UCSD-AML1 (cell line): ENCODE measurements around the gene ZNF648.
"Not testable (repeated sequence)": the region's sequence is repeated elsewhere in the genome, so short reads cannot be mapped to it uniquely, and the experiment has no call there.

Experiments
- DNase-seq: peaks from one replicate; lab custom pipeline; 2025; ENCODE audit not compliant: unreplicated experiment; lab: John Stamatoyannopoulos, UW

ZNF648 gene, protein sequence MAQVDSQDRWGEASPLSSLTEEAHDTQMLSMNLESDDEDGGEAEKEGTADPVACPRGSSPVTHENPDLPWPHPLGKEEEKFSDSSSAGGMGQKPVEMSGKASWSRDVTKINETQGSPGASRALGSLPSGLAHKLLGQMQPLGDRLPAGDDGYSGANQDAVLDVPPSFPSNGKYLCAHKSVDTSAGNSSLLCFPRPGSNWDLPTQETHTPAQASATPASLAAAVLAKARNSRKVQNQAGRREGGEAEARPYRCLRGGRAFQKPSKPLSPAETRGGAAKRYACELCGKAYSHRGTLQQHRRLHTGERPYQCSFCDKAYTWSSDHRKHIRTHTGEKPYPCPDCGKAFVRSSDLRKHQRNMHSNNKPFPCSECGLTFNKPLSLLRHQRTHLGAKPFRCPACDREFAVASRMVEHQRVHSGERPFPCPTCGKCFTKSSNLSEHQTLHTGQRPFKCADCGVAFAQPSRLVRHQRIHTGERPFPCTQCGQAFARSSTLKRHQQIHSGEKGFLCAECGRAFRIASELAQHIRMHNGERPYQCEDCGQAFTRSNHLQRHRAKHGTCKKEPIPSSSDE

GRCh38 chr1:182061594-182061993 is at the start of gene ZNF648:
ZNF648 (minus strand) TSS chr1:182061712; CDS start chr1:182058010, 3,702 bp downstream.
- no peak for DNase-seq

DNA sequence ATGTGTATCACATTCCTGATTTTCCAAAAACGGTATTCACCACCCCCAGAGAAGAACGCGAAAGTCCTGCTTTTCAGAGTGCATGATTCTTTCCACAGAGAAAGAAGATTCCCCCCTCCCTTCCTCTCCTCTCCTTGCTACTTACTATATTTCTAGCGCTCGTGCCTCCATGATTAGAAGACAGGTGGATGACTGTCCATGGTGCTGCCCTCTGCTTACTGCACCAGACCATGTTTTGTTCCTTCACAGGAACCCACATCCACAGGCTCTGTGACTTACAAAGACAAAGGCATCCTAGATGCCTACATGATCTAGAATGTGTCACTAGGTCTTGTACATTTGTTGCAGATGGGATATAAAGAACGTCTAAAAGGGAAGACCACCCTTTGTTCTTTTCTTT is 49.1 kb upstream of the ZNF648 start:
- no peak for DNase-seq

- no peak for DNase-seq
These were observed 48.3 kb upstream of the ZNF648 start for GRCh38 chr1:182109771-182110170.

- no peak for DNase-seq
These were observed 45.7 kb upstream of the ZNF648 start for GRCh38 chr1:182107209-182107608.

- no peak for DNase-seq
These were observed 40.5 kb upstream of the ZNF648 start for GRCh38 chr1:182102043-182102416.

DNA sequence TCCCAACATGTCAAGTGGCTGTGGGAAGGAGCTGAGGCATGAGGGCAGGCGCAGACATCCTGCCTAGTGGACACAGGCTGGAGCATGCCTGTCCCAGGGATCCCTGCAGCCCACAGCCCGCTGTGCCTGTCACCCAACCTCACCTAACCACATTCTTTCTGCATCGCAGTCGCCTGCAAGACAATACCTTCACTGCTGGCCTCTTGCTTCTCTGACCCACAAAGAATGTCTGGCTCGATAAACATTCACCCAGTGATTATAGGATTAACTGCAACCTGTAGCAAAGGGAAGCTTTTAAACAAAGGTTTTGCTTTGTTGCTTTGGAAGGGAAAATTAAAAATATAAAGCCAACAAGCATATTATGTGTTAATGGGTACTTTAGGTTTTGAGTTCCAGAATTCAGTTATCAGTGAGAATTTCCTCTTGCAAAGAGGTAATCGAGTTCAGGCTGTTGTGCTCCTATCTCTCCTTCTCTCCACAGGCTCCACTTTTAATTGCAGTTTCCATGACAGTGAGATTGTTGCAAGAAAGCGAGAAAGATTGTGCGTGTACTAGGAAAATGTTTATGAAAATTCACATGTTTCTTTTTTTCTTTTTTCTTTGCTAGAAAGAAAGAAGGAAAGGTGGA is 40.0 kb upstream of the ZNF648 start:
- no peak for DNase-seq

- no peak for DNase-seq
These were observed 36.8 kb upstream of the ZNF648 start for GRCh38 chr1:182098301-182098700.

DNA sequence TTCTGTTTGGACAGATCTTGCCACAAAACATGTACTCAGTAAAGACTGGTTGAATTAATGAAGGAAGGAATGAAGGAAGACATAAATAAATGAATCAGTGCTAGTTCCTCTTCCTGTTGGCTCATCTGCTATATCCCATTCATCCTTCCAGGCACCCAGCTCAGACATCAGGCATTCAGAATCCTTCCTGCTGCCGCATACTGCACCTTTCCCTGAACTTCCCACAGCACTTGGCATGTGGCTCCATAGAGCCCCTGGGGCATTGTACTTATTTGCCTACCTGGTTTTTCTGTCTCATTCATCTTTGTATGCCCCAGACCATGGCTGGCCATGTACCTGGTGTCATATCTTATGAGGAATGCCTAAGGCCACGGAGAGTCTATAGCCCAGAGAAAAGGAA is 34.4 kb upstream of the ZNF648 start:
- DNase-seq, result no peak

DNA sequence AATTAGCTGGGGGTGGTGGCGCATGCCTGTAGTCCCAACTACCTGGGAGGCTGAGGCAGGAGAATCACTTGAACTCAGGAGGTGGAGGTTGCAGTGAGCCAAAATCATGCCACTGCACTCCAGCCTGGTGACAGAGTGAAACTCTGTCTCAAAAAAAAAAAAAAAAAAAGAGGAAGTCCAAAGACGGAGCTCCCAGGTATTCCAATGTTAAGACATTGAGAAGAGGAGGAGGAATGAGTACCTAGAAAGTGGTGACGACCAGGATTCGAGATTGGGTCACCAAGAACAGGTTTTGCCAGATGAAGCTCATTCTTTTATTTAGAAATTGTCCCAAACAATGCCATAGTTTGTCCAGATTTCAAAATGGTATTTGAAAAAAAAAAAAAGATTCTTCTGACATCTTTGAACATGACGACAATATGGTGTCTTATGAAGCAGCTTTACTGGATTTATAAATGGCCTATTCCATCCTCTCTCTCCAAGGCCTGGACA is 33.0 kb upstream of the ZNF648 start:
- DNase-seq, result not testable (repeated sequence)

DNA sequence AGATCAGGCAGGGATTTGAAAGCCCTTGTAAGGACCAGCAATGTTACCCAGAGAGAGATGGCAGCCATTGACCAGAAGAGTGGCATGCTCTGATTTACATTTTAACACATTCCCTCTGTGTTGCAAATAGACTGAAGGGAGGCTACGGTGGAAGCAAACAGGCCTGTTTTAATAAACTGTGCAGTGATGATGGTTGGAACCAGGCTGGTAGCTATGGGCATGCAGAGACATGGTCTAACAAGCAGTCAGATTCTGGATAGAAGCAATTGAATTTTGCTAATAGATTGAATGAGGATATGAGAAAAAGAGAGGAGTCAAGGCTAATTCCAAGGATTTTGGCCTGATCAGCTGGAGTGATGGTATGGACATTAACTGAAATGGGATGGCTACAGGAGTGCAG is 32.3 kb upstream of the ZNF648 start:
- DNase-seq, result no peak

DNA sequence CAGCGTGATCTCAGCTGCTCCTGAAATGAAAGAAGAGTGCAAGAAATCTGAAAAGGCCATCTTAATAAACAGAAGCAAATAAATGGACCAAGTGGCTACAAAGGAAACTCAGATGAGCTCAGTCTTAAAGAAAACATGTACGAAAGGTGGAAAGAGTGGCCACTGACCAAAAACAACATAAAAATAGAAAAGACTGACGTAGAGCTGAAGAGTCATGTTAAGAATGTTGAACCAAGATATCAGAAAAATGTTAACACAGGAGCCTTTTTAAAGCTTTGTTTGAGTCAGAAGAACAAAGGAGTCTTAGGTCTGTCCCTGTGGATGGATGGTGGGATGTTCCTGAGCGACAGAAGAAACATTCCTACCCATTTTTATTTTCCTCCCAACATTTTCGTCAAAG is 30.8 kb upstream of the ZNF648 start:
- no peak for DNase-seq

- no peak for DNase-seq
These were observed 29.6 kb upstream of the ZNF648 start for GRCh38 chr1:182091083-182091482.

- no peak for DNase-seq
These were observed 26.3 kb upstream of the ZNF648 start for GRCh38 chr1:182087719-182088350.

- peak; percentile 17 for DNase-seq
These were observed 25.8 kb upstream of the ZNF648 start for GRCh38 chr1:182087304-182087703.

DNA sequence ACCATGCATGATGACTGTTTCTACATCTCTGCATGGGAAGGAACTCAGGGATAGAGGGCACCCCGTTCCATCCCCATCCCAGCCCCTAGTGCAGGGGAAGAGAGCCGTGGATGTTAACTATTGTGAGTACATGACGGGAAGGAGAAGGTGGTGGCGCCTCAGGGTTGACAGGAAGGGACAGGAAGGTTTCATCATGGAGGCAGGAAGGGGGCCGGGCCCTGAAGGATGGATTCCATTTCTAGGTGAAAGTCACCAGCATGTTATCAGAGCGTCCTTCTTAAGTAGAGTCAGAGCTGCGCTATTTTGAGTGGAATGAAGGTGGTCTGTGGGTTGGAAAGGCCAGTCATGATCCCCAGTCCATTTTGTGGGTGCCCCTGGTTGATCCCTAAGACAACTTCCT is 25.1 kb upstream of the ZNF648 start:
- no peak for DNase-seq

DNA sequence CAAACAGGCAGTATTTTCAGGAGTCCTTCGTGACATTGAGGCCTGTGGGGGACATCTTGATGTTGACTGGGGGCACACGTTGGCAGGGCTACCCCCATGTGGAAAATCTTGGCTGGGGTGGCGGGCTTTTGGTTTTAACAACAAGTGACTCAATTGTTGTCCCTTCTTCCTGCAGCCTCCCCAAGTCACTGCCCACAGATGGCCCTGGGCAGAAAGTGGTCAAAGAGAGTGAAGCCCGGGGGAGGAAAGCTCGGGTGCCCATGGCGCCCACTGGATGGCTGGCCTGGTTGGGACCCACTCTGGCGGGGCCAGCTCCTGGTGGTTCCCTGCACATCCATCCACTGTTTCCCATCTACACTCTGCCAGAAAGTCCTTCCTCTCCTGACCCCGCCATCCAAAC is 24.6 kb upstream of the ZNF648 start:
- DNase-seq, result no peak

DNA sequence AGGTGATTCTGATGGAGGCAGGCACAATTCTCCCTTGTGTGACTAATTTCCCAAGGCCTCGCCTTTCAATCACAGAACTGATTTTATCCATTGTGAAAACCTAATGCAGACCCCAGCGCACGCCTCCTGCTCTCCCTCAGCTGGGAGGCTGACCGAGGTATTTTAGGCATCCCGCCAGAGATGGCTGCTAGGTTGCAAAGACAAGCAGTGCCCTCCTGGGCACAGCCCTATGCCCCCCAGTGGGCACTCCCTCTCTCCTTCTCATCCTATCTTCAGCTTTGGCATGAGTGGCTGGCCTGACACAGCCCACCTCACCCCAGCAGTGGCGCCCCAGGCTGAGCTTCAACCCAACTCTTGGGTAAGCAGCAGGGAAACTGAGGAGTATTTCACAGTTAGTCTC is 24.2 kb upstream of the ZNF648 start:
- no peak for DNase-seq

DNA sequence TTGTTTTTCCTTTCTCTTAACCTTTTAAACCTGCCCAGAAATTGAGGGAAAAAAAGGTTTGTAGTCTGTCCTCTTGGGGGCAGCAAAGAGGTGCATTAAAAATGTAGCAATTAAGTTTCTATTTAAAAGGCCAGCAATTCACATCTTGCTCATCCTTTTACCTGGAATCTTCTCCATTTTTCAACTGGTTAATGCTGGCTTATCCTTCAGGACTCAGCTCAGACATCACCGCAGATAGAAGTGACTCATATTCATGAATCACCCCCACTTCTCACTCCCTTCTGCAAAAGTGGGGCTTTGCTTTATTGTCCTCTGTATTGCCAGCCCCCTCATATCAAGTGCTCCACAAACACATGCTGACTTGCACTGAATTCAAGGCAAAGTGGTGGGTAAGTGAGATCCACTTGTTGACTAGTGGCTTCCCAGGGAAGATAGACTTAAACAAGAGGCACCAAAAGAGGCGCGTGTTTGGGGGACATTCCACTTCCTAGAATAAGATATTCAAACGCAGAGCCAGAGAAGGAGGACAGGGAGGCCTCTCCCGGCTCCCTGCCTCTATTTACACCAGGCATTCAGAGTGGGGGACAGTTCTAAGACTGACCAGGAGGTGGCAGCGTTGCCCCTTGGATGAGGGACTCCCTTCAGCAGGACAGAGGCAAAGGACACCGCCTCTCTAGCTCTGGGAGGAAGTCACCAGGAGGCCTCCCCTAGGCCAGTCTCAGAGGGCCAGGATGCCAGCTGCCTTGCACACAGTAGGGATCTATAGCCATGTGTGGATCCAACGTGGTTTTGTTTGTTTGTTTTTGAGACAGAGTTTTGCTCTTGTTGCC is 23.2 kb upstream of the ZNF648 start:
- DNase-seq, result peak; percentile 85

DNA sequence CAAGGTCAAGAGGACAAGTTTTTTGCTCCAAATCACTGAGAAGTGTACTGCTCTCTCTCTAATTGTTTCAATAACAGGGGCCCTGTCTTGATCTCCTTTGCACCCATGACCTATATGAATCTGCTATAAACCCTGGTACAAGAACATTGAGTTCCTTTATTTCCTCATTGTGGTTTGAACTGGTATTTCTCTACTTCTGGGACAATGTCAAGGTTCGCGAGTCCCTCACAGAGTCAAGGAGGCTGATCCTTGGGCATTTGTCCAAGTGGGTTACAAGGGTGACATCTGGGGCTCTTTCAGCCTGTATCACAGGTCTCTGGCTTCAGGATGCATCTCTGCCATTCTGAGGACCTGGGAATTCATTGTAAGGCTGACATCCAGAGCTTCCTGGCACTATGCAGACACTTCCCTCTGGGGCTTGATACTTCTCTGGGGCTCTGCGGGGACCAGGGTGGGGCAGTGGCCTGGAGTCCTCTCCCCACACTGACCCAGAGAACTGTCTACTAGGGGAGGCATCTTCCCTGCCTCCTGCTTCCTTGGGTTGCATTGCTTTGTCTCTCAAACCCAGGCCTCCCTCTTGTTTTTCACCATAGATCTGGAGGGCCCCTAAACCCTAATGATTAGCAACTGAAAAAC is 22.5 kb upstream of the ZNF648 start:
- no peak for DNase-seq

DNA sequence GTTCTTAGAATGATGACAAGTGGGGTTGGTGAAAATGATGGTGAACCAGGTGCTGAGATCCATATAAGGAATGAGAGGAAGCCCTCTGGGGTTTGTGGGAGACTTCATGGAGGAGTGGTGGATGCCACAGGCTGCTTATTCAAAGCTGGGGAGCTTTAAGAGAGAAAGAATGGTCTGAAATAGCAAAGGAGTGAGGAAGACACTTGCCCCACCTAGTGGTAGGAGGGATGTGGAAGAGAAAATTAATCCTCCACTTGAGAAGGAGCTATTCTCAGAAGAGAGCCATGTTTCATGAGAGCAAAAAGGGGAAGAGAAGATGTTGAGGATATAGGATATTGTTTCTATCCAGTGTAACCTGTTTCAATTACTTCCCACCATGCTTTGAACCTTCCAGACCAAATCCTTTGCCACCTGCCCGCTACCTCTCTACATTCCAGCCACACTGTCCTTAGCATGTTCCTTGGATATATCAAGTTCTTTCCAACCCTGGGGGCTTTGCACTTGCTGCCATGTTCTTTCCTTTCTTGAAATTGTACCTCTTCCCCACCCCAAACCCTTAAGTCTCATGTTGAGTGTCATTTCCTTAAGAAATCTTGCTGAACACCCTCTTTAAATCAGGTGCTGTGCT is 19.6 kb upstream of the ZNF648 start:
- no peak for DNase-seq
